ENCODE data around the gene CTNNA1.
A peak's percentile ranks its signal among the peaks of the same experiment; 100 is the strongest.
"Not testable (repeated sequence)": the region's sequence is repeated elsewhere in the genome, so short reads cannot be mapped to it uniquely, and the experiment has no call there.

CTNNA1 gene

GRCh38 chr5:138921362-138921761 is 168.1 kb downstream of the CTNNA1 start:
- not testable (repeated sequence) for H3K27ac Mint-ChIP-seq; H3K27me3 Mint-ChIP-seq; H3K4me3 Mint-ChIP-seq; H3K4me1 Mint-ChIP-seq (ENCODE audit: low read depth in 2 of 2); DNase-seq; ATAC-seq (replicated peaks); H3K9me3 Mint-ChIP-seq; H3K36me3 Mint-ChIP-seq (ENCODE audit: insufficient read depth)

GRCh38 chr5:138922494-138922893 is 169.3 kb downstream of the CTNNA1 start:
- no peaks in the 10 kb centered on the region for H3K27me3 Mint-ChIP-seq
- ATAC-seq (replicated peaks) (no peak), DNase-seq (no peak)
- H3K36me3 Mint-ChIP-seq (ENCODE audit: insufficient read depth): peaks cover 12% of the 10 kb centered on the region
- H3K9me3 Mint-ChIP-seq: no peaks in the 10 kb centered on the region
- no peaks in the 10 kb centered on the region for H3K4me1 Mint-ChIP-seq (ENCODE audit: low read depth in 2 of 2)
- H3K27ac Mint-ChIP-seq: no peak overlapping the region
- H3K4me3 Mint-ChIP-seq: no peak overlapping the region

GRCh38 chr5:138925090-138925635 is 171.9 kb downstream of the CTNNA1 start:
- H3K4me1 Mint-ChIP-seq (ENCODE audit: low read depth in 2 of 2): no peaks in the 10 kb centered on the region
- no peak for ATAC-seq (replicated peaks)
- H3K36me3 Mint-ChIP-seq (ENCODE audit: insufficient read depth): peaks cover 14% of the 10 kb centered on the region
- H3K27me3 Mint-ChIP-seq: no peaks in the 10 kb centered on the region
- no peak for DNase-seq
- no peak overlapping the region for H3K27ac Mint-ChIP-seq
- no peaks in the 10 kb centered on the region for H3K9me3 Mint-ChIP-seq
- H3K4me3 Mint-ChIP-seq: no peak overlapping the region

GRCh38 chr5:138926257-138926656 is 173.0 kb downstream of the CTNNA1 start:
- ATAC-seq (replicated peaks) (no peak), DNase-seq (no peak)
- Mint-ChIP-seq H3K9me3 (no peaks in the 10 kb centered on the region), H3K4me3 (no peak overlapping the region), H3K27me3 (no peaks in the 10 kb centered on the region), H3K36me3 (ENCODE audit: insufficient read depth) (peaks cover 18% of the 10 kb centered on the region), H3K27ac (no peak overlapping the region), H3K4me1 (ENCODE audit: low read depth in 2 of 2) (no peaks in the 10 kb centered on the region)

GRCh38 chr5:138926688-138927448 is 173.6 kb downstream of the CTNNA1 start:
- Mint-ChIP-seq H3K27me3 (no peaks in the 10 kb centered on the region), H3K9me3 (no peaks in the 10 kb centered on the region), H3K4me3 (no peak overlapping the region), H3K4me1 (ENCODE audit: low read depth in 2 of 2) (no peaks in the 10 kb centered on the region), H3K36me3 (ENCODE audit: insufficient read depth) (peaks cover 18% of the 10 kb centered on the region), H3K27ac (no peak overlapping the region)
- DNase-seq: no peak
- ATAC-seq (replicated peaks): no peak

GRCh38 chr5:138927544-138927943 is 174.3 kb downstream of the CTNNA1 start:
- peaks cover 18% of the 10 kb centered on the region for H3K36me3 Mint-ChIP-seq (ENCODE audit: insufficient read depth)
- H3K27me3 Mint-ChIP-seq: no peaks in the 10 kb centered on the region
- no peak overlapping the region for H3K4me3 Mint-ChIP-seq
- no peaks in the 10 kb centered on the region for H3K4me1 Mint-ChIP-seq (ENCODE audit: low read depth in 2 of 2)
- no peak for DNase-seq
- no peak overlapping the region for H3K27ac Mint-ChIP-seq
- no peaks in the 10 kb centered on the region for H3K9me3 Mint-ChIP-seq
- ATAC-seq (replicated peaks): no peak

GRCh38 chr5:138927979-138928378 is 174.8 kb downstream of the CTNNA1 start:
- DNase-seq (no peak), ATAC-seq (replicated peaks) (no peak)
- Mint-ChIP-seq H3K36me3 (ENCODE audit: insufficient read depth) (peaks cover 18% of the 10 kb centered on the region), H3K4me3 (no peak overlapping the region), H3K27me3 (no peaks in the 10 kb centered on the region), H3K4me1 (ENCODE audit: low read depth in 2 of 2) (no peaks in the 10 kb centered on the region), H3K9me3 (no peaks in the 10 kb centered on the region), H3K27ac (no peak overlapping the region)

GRCh38 chr5:138929571-138929955 is 176.3 kb downstream of the CTNNA1 start:
- peaks cover 14% of the 10 kb centered on the region for H3K36me3 Mint-ChIP-seq (ENCODE audit: insufficient read depth)
- DNase-seq (no peak), ATAC-seq (replicated peaks) (no peak)
- H3K9me3 Mint-ChIP-seq: no peaks in the 10 kb centered on the region
- no peaks in the 10 kb centered on the region for H3K4me1 Mint-ChIP-seq (ENCODE audit: low read depth in 2 of 2)
- no peak overlapping the region for H3K4me3 Mint-ChIP-seq
- no peak overlapping the region for H3K27ac Mint-ChIP-seq
- H3K27me3 Mint-ChIP-seq: no peaks in the 10 kb centered on the region

- Mint-ChIP-seq H3K4me3 (no peak overlapping the region), H3K27me3 (no peaks in the 10 kb centered on the region), H3K36me3 (ENCODE audit: insufficient read depth) (peaks cover 15% of the 10 kb centered on the region)
Measured at GRCh38 chr5:138930371-138931097, 177.3 kb downstream of the CTNNA1 start.

GRCh38 chr5:138932171-138932810 is 179.1 kb downstream of the CTNNA1 start:
- H3K36me3 Mint-ChIP-seq (ENCODE audit: insufficient read depth): peaks cover 12% of the 10 kb centered on the region
- DNase-seq (no peak), ATAC-seq (replicated peaks) (no peak)
- peak overlapping the region in 1 of 2 donors; percentile 22 for H3K27ac Mint-ChIP-seq
- no peaks in the 10 kb centered on the region for H3K9me3 Mint-ChIP-seq
- H3K27me3 Mint-ChIP-seq: no peaks in the 10 kb centered on the region
- no peaks in the 10 kb centered on the region for H3K4me1 Mint-ChIP-seq (ENCODE audit: low read depth in 2 of 2)
- H3K4me3 Mint-ChIP-seq: no peak overlapping the region

More at GRCh38 chr5:138930371-138931097, 177.3 kb downstream of the CTNNA1 start:
- no peak for ATAC-seq (replicated peaks)
- H3K9me3 Mint-ChIP-seq: no peaks in the 10 kb centered on the region
- no peak overlapping the region for H3K27ac Mint-ChIP-seq
- DNase-seq: no peak
- H3K4me1 Mint-ChIP-seq (ENCODE audit: low read depth in 2 of 2): no peaks in the 10 kb centered on the region

- Mint-ChIP-seq H3K36me3 (ENCODE audit: insufficient read depth) (peaks cover 17% of the 10 kb centered on the region), H3K4me1 (ENCODE audit: low read depth in 2 of 2) (peaks cover 0 to 2% of the 10 kb centered on the region in 2 donors), H3K9me3 (no peaks in the 10 kb centered on the region), H3K27ac (peak overlapping the region in 1 of 2 donors; percentile 57), H3K4me3 (no peak overlapping the region), H3K27me3 (no peaks in the 10 kb centered on the region)
- ATAC-seq (replicated peaks) (no peak), DNase-seq (no peak)
Measured at GRCh38 chr5:138933522-138934290, 180.5 kb downstream of the CTNNA1 start.

GRCh38 chr5:138934971-138935370 is 181.7 kb downstream of the CTNNA1 start:
- no peak for ATAC-seq (replicated peaks)
- no peak overlapping the region for H3K27ac Mint-ChIP-seq
- DNase-seq: no peak
- H3K4me1 Mint-ChIP-seq (ENCODE audit: low read depth in 2 of 2): peaks cover 0 to 2% of the 10 kb centered on the region in 2 donors
- no peak overlapping the region for H3K4me3 Mint-ChIP-seq
- no peaks in the 10 kb centered on the region for H3K9me3 Mint-ChIP-seq
- H3K27me3 Mint-ChIP-seq: no peaks in the 10 kb centered on the region
- H3K36me3 Mint-ChIP-seq (ENCODE audit: insufficient read depth): peaks cover 14% of the 10 kb centered on the region

GRCh38 chr5:138935466-138935865 is 182.2 kb downstream of the CTNNA1 start:
- H3K36me3 Mint-ChIP-seq (ENCODE audit: insufficient read depth): peaks cover 14% of the 10 kb centered on the region
- no peaks in the 10 kb centered on the region for H3K27me3 Mint-ChIP-seq
- no peak for DNase-seq
- ATAC-seq (replicated peaks): no peak
- H3K27ac Mint-ChIP-seq: no peak overlapping the region
- no peak overlapping the region for H3K4me3 Mint-ChIP-seq
- H3K9me3 Mint-ChIP-seq: no peaks in the 10 kb centered on the region
- H3K4me1 Mint-ChIP-seq (ENCODE audit: low read depth in 2 of 2): peaks cover 0 to 2% of the 10 kb centered on the region in 2 donors

All from effector memory CD8-positive, alpha-beta T cell (primary cell).